ENCODE measurements around the gene CHCHD1. TPM values are rescaled to one million over a fixed set of nuclear protein-coding genes. Genes with fewer than 3 reads are reported as not detected.

CHCHD1 gene
- 31.2 and 32.2 TPM in 2 replicates for total RNA-seq

DNA sequence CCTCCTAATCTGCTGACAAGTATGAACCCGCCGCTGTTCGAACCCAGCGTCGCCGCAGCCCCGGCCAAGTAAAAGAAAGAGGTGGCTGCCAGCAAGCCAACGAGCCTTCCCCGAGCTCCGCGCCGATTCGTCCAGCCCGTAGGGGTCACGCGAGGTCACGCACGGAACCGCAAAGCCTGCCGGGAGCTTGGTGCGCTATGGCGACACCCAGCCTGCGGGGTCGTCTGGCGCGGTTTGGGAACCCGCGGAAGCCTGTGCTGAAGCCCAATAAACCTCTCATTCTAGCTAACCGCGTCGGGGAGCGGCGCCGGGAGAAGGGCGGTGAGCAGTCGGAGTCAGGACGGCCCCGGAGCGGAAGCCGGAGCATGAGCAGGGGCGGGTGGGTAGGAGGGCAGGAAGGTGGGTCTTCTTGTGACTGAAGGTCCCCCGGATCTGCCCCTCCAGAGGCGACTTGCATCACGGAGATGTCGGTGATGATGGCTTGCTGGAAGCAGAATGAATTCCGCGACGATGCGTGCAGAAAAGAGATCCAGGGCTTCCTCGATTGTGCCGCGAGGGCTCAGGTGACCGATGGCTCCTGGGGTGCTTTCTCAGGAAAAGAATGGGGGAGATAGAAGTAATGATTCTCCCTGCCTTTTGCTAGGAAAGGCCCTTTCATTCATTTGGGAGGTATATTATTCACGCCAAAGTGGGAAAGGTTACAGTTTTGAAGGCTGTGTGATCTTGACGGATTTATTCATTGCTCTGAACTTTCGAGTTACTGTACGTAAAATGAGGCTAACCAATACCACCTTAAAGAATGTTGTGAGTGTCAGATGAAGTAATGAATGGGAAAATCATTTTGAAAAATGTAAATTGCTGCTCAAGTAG is at the start of gene CHCHD1:
TSS of gene CHCHD1 (plus strand) at position 170 of the 870 bp plus-strand sequence. CDS start at position 198, 28 bp downstream.

DNA sequence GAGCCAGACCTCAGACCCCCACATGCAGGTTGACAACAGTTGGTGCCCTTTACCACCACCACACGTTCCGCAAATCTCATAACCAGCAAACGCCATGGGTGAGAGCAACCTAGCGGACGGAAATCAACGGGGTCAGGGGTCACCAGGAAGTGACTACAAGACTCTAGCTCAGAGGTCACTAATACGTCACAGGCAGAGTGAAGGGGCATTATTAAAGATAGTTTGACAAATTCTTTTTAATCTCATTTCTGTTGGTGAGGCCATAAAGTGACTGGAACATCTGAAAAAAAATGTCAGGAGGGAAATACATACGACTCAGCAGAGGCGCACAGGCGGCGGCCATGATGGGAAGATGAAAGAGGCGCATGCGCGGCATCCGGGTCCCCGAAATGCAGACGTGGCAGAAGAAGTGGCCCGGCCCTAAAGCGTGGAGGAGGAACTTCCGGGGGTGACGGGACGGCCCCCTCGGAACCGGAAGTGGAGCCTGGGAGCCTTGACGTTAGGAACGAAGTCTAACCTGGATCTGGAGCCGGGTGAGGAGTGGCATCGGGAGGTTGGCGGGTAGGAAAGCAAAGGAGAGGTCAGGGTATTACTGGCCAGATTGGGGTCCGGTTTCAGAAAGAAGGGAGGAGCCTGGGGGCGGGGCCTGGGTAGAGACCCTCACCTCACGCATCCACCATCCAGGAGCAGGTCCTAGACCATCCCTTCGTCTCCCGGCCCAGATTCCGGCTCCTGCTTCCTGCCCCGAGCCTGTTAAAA is 37.8 kb upstream of the CHCHD1 start, which contains the start of gene SEC24C:
TSS of gene SEC24C (plus strand) at position 468 of the 759 bp plus-strand sequence. CDS start 2,461 bp downstream, outside the sequence.

GRCh38 chr10:73785211-73785720 is 3.4 kb downstream of the CHCHD1 start, which contains the start of gene ZSWIM8:
ZSWIM8 (plus strand) TSS chr10:73785606; CDS start chr10:73785879, 273 bp downstream.

Other genes with a start within 250 kb of the CHCHD1 start
- gene USP54, start 190.7 kb upstream of the CHCHD1 start, total RNA-seq: 5.1 and 11.8 TPM in 2 replicates
- gene MYOZ1, start 140.6 kb upstream of the CHCHD1 start, total RNA-seq: not detected in 2 replicates
- 0.68 and 0.93 TPM in 2 replicates for gene SYNPO2L, start 126.0 kb upstream of the CHCHD1 start, total RNA-seq
- 1.5 and 3.5 TPM in 2 replicates for gene AGAP5, start 83.9 kb upstream of the CHCHD1 start, total RNA-seq
- gene SEC24C, start 37.7 kb upstream of the CHCHD1 start, total RNA-seq: 37.5 and 46.1 TPM in 2 replicates
- 47.4 and 76.1 TPM in 2 replicates for gene ZSWIM8, start 3.6 kb downstream of the CHCHD1 start, total RNA-seq
- 11.3 and 24.4 TPM in 2 replicates for gene NDST2, start 29.6 kb downstream of the CHCHD1 start, total RNA-seq
- gene CAMK2G, start 92.5 kb downstream of the CHCHD1 start, total RNA-seq: 10.9 and 16.1 TPM in 2 replicates
- 52.7 and 77.5 TPM in 2 replicates for gene PLAU, start 129.1 kb downstream of the CHCHD1 start, total RNA-seq
- 101 and 277 TPM in 2 replicates for gene VCL, start 216.1 kb downstream of the CHCHD1 start, total RNA-seq

Data from pericardium fibroblast (primary cell).